ENCODE measurements around the gene FBXO30.
A peak's percentile ranks its signal among the peaks of the same experiment; 100 is the strongest.

FBXO30 gene

DNA sequence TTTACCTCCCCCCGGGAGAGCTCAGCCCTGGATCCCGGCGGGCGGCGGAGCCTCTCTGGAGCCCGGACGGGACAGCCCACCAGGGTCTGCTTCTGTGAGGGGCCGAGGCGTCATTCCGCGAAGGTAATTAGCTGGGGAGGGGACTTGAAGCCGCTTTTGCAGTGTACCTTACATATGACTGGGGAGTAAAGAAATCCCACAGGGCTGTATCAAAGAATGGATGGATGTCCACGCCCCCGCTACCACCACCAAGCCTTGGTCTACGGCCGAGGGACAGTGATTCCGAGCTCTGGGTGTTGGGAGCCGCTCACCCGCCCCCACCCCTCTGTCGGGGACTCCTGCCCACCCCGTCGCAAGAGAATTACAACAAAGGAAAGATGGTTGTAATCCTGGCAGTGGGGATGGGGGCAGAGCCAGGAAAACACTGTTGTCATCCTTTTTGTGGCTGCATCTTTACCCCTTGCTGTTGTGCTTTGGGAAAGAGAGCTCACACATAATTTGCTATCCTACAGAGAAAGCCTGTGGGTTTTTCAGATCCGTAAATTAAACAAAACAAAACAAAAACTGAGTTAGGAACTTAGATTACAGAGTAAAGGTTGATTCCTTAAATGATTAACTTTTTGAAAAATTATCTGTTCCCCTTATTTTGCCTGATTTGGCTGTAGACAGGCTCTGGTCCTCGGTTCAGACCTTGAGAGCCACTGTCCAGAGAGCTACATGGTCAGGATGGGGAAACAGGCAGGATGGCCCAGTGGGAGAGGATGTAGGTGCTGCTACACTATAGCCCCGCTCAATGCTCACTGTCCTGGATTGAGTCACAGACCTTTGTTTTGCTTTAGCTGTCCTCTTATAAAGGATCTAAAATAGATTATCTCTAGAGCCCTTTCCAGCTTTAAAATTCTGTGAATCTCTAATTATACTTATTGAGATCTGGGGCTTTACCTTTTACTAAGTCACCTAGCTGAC, 997 bp upstream of the FBXO30 start:
- DNase-seq, result peak; percentile 43

DNA sequence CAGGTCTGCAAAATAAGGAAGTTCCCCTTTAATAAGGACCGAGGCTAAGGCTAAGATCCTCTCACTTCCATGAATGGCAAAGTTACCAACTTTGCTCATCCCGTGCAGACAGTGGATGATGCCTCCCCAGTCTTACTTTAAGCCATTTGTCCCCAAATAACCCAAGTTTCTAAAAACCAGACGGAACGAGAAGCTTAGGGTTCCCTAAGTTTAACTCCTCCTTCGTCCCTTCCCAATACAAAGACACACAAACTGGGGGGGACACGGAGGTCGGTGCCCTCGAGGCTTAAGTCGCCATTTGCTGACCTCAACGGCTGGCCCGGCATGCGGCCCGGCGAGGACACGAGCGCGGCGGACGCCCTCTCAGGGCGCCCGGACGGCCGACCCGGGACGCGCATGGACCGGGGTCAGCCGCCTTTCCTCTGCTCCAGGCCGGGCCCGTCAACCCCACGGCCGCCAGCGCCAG, 527 bp downstream of the FBXO30 start:
- DNase-seq, result peak; percentile 29

DNA sequence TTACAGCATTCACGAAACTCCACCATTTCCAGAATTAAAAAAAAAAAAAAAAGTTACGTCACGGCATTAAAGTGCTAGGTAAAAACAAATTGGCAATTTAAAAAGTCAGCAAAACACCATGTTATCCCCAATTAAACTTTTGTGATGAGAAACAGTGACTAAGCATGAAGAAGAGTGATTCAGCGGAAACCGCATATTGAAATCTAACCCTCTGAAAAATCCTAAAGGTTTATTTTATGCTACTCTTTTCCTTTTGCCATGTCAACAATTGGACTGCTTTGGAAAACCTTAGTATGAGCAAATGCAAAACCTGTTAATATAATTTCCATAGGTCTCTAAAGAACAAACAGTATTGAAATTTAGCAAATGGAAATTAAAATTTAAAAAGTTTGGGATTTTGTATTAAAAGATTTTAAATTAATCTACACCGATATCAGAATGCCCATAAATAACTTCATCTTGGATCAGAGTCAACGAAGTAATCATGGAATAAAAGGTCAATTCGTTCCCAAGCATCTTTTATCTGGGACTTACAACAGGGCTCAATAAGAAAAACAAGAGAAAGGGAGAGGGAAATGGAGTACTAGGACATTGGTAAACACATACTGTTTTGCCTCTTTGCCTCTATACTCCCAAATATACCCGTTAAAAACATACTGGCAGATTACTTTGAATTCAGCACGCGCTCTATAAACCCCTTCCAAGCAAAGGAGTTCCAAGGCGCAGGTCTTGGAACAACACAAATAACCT, 1.1 kb downstream of the FBXO30 start:
- DNase-seq, result peak; percentile 28

DNA sequence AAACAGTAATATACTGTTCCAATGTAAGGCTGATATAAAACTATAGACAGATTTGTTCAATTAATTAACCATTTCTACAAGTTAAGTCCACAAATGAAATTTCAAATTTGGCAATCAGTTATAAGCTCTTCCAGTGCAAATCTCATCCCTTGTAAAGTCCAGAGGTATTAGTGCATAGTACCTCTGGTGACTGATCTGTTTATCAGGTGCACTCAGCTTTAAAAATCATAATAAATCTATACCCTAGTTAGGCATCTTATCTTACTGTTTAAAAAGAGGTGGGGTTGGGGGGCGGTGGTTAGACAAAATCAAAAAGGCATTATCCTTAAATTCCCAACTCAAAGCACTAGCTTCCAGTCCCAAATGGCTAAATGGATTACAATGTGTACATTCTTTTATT, 2.9 kb downstream of the FBXO30 start:
- DNase-seq, result no peak

DNA sequence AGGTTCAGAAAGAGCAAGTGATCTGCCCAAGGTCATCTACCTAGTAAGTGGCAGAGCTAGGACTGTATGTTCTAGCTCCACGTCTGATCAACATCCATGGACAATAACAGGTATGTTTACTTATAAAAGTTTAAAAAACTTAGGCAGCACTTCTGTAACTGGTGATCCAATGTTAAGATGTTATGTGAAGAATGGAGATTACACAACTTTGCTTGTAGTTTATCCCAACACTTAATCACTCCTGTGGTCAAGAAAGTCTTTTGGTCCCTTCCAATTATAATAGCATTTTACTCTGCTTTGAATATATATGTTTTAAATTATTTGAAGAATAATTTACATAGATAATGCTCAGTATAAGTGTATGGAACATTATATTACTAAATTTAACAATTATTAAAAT, 4.8 kb downstream of the FBXO30 start:
- DNase-seq, result no peak

DNA sequence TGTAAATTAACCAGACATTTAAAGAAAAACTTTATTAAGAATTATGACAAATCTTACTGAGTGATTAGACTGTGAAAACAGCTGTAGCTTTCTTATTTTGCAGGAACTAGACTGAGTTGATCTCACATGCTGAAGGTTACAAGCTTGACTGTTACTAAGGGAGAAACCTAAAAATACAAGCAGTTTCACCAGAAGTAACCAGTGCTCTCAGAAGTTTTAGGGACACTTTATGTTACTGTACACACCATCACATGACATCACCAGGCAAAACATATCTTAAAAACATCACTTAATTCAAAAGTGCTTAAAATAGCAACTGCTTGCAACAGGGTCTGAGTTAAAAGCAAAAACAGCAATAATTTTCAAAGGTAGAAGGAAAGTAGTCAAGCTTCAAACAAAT, 5.4 kb downstream of the FBXO30 start:
- DNase-seq, result no peak

DNA sequence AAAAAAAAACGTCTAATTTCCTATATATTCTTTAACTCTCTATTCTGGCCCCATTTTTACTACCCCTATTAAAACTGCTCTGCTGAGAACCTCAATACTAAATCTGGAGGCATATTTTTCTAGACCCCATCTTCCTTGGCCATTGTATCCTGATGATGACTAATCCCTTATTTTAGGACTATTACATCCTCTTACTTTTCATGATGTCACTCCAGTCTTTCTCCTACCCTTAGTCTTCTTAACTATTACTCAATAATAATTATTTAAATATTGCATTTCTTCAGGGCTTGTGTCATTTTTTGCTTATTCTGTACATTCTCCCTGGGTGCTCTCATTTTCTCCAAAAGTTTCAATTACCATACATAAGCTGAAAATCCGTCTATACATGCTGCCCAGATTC, 6.4 kb downstream of the FBXO30 start:
- no peak for DNase-seq

DNA sequence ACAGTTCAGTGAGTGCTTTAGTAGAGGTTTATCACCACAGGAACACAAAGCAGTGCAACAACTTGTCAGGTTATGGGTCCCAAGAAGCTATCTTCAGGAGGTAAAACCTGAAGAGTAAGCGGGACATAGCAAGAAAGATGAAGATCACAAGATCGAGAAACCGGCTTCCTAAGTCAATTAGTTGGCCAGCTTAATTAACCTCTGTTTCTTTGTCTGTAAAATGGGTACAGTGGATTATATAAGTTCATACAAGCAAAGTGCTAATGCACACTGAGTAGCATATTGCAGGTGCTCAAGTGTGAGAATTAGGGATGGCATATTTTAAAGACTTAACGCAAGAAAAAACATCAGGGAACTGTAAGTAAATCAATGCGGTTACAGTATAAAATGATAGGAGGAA, 12.5 kb downstream of the FBXO30 start:
- DNase-seq, result no peak

DNA sequence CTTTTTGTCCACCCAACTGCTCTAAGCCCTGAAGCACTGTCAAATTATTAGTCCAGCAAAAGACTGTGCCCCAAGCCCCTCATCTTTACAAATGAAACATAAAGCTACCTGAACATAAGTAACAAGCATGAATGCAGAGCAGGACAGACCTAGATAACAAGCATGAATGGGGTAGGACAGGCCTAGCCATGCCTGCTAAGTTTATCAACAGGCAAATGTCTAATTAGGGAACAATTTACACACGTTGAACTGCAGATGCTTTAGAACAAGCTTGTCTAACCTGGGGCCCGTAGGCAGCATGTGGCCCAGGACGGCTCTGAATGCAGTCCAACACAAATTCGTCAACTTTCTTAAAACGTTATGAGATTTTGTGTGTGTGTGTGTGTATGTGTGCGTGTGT, 13.6 kb downstream of the FBXO30 start:
- DNase-seq, result no peak

DNA sequence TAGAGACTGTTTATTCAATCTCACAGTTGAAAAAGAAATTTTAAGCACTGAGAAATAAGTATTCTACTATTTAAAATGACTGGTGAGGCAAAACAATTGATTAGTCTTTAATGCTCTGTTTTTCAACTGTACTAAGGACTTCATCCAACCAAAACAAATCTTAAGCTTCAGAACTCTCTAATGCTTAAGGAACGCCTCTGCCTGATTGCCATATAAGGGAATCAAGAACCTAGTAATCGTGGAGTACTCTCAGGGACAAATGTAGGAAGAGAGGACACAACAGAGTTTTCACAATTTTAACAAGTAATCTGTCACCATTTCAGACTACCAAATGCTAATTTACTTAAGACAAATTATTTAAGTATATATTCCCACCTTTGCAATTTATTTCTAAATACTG, 16.1 kb downstream of the FBXO30 start:
- DNase-seq, result no peak

DNA sequence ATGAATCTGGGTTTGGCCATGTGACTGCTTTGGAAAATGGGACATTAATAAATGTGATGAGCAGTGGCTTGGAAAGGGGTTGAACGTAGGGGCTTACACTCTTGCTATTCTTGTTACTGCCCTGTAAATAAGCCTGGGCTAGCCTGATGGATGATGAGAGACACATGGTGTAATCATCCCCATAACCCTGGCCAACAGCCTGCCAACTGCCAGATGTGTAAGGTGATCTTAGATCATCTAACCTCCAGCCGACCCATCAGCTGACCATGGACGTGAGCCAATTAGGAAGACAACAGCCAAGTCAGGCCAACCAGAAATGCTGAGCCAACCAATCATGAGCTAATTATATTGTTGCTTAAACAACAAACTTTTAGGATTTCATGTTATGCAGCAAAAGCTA, 25.2 kb downstream of the FBXO30 start:
- no peak for DNase-seq

DNA sequence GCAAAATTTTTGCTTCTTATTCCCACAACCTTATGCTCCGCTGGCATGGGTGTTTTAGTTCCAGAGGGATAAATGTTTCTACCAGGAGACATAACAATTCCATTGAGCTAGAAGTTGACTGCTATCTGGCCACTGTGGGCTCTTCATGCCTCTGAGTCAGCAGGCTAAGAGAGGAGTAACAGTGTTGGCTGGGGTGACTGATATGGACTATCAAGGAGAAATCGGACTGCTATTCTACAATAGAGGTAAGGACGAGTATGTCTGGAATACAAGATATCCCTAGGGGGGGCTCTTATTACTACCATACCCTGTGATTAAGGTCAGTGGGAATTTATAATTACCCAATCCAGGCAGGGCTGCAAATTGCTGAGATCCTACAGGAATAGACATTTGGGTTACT, 26.9 kb downstream of the FBXO30 start:
- DNase-seq, result no peak

DNA sequence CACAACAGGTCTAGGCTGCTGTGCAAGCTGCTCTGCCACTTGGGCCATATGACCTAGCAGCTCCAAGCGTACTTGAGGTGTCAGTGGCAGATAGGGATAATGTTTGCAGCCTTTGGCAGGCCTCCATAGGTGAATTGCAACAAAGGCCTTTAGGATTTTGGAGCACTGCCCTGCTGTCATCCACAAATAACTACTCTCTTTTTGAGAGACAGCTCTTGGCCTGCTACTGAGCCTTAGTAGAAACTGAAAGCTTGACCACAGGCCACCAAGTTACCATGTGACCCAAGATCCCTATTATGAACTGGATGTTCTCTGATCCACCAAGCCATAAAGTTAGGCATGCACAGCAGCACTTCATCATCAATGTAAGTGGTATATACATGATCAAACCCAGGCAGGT, 29.9 kb downstream of the FBXO30 start:
- no peak for DNase-seq

DNA sequence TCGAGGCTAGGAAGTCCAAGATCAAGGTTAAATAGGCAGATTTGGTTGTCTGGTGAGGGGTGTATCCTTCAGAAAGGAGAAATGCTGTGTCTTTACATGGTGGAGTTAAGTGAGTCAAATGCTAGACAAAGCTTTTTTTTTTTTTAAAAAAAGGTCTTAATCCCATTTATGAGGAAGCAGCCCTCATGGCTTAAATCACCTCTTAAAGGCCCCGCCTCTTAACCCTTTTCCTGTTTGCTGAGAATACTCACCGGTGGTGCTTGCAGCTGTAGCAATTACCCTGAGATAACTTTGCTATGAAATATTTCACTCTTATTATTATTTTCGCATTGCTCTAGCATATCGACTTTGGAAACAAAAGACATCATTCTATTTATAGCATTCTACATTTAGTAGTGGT, 30.8 kb downstream of the FBXO30 start:
- DNase-seq, result no peak

DNA sequence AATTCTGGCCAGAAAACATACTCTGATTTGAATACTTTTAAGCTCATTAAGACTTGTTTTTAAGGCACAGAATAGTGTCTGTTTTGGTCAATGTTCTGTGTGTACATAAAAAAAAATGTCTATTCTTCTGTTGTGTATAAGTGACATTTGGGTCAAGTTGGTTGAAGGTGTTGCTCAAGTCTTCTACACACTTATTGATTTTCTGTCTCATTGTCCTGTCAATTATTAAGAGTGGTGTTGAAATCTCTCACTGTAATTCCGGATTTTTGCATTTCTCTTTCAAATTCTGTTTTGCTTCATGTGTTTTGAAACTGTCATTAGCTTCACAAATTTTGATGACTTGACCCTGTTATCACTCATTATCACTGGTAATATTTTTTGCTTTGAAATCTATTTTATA, 41.7 kb downstream of the FBXO30 start:
- no peak for DNase-seq

DNA sequence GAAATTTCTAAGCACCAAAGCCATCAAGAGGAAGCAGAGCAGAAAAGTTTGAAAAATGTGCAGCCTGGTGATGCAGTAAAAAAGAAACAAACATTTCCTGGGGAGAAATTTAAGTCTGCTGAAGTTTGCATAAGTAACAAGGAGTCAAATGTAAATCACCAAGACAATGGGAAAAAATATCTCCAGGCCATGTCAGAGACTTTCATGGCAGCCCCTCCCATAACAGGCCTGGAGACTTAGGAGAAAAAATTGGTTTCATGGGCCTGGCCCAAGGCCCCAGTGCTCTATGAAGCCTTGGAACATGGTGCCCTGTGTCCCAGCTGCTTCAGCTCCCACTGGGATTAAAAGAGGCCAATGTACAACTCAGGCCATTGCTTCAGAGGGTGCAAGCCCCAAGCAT, 49.1 kb downstream of the FBXO30 start:
- DNase-seq, result no peak

DNA sequence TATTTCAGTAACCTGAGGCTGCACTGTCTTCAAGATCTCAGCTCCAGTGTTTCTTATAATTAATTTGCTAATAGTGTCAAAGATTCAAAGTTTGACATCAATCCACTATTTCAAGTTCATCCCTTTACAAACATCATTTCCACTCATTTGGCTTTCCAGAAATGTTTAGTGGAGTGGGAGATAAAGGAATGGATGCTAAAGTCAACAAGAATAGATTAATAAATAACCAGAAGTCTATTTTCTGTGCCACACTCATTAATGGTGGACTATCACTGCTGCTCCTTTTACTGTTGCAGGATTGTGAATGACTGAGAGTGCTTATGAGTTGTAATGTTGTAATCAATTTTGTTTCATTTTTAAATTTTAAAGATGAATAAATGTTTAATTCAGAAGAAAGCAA, 50.9 kb downstream of the FBXO30 start:
- no peak for DNase-seq

DNA sequence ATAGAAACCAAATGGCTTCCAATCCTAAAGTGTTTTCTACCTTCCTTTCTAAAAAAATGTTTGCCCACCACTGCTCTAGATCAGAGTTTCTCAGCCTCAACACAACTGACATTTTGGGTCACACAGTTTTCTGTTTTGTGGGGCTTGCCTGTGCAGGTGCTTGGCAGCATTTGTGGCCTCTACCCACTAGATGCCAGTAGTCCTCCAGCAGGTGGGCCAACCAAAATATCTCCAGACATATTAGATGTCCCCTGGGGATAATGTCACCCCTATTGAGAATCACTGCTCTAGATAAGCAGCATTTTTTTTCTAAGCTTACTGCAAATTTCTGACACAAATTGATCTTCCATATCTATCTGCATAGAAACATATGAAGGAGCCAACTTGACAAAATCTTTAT, 53.0 kb downstream of the FBXO30 start:
- DNase-seq, result no peak

DNA sequence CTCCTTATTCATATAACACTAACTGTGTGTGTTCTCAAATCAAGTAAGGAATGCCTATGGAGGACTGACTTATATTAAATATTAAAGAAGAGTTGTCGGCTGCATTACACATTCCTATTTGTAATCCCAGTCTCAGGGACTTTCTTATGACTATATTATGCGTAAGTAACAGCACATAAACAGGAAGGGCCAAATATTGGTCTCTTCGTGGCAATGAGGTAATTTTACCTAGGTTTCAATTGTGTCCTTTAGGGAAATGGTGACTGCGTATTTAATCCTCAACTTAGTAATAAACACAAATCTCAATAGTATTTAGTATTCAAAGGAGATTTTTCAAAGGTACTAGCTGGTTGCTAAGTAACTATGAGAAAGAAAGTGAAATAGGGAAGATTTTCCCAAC, 56.5 kb downstream of the FBXO30 start:
- DNase-seq, result no peak

DNA sequence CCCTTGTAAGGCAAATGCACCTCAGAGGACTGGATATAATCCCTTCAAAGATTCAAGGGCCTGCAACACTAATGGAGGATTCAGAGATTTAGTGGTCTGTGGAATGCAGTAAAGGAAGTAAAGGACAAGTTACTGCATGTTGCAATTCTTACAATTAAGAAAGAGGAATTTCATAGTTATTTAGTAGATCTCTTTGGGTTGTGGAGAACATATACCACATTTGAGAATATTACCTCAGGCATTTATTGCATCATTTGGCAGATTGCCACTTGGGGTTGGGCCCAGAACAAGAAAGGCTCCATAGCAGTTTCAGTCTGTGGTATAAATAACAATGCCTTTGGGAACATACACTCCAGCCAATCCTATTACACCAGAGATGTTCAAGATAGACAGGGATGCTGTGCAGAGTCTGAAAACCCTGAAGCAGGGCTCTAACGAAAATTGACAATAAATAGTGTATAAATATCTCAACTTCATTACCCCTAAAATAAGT, 58.4 kb downstream of the FBXO30 start:
- no peak for DNase-seq

DNA sequence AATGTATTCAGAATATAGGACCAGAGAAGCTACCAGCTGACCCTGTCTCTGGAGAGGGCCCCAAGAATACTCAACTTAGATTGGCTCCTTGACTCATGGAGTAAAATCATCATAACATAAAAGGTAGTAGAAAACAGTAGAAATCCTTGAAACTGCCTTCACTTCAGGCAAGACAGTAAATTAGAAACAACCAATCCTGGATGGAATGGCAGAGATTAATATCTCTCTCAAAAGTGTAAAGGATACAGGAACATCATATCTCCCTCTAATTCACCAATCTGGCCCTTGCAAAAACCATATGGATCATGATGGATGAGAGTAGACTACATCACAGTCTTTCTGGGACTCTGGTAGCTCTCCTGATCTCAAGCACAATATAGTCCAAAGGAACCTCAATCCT, 58.9 kb downstream of the FBXO30 start:
- DNase-seq, result no peak

DNA sequence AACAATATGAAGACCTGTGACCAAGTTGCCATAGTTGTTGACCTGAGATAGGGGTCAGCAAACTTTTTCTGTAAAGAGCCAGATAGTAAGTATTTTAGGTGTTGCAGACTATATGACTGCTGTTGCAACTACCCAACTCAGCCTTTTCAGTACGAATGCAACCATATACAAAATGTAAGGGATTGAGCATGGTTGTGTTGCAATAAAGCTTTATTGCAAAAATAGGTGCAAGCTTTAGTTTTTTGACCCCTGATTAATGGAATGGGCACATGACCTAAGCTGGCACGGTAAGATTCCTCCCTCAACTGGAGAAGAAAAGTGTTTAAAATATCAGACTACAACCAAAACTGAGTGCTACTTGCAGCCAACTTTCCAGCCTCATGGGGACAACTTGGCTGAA, 62.0 kb downstream of the FBXO30 start:
- DNase-seq, result no peak

DNA sequence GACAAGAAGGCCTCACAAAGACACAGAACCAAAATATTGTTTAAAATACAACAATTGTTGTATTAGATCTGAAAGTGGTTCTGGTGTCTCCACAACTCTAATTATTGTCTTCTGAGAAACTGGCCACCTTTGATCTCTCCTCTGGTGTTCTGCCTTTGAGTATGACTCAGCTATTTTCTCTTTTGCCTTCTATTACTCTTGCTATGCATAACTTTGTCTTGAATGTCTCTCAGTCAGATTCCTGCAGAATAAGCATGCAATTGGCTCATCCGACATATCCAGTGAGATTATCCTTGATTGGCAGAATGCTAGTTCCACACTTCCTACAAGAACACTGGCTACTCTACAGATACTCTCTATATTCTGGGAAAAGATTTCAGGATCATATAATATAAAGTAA, 65.0 kb downstream of the FBXO30 start:
- peak; percentile 23 for DNase-seq

DNA sequence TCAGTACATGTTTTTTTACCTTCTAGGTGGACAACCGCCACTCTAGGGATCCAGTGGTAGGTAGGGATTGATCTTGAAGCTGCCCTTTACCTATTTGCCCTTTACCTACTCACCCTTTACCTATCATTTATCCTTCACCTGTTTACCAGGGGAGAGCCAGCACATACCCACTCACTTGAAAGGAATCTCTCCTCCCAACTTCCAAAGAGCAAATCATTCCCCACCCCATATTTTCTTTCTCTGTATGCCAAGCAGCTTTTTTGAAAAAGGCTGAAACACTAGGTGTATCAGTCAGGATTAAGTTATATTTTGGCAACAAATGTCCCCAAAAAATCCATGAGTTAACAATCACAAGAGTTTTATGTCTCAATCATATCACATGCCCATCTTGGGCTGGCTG, 68.7 kb downstream of the FBXO30 start:
- no peak for DNase-seq
